Glomerular endothelial cell (primary cell): ENCODE data around the gene TRIM5. TPM values are rescaled to one million over a fixed set of nuclear protein-coding genes. Genes with fewer than 3 reads are reported as not detected.

ENCODE experiments used
- DNase-seq: peaks from one replicate; pipeline ENCODE4 v3.0.0-alpha.2; 2011; ENCODE audit warnings: low read depth, low spot score; ENCODE audit errors: extremely low read depth
- total RNA-seq: library from RNA; depleted of rRNA; stranded (reverse); fragments of >200 nt; gene quantifications from 2 replicates; pipeline ENCODE4 v1.2.3, GENCODE V29; 2015

The TRIM5 gene
- total RNA-seq, 1 donor from 2014 or later, result 42.2 TPM

DNA sequence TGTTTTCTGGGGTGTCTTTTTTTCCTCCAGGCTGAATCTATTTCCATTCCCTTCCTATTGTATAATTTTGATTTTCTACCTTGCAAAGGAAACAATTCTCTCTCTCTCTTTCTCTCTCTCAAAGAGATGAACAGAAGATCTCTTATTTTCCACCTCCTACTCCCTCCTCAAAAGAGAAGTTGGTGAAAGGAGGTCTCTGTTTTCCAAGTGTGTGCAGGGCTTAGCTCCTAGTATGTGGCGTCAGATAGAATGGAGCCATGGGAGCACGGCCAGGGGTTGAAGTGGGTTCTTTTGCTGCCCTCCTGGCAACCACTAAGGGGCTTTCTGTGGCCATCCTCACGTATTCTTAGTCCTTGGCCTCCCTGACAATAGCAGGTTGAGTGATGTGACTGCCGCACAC is 59.6 kb downstream of the TRIM5 start:
- DNase-seq, result no peak

DNA sequence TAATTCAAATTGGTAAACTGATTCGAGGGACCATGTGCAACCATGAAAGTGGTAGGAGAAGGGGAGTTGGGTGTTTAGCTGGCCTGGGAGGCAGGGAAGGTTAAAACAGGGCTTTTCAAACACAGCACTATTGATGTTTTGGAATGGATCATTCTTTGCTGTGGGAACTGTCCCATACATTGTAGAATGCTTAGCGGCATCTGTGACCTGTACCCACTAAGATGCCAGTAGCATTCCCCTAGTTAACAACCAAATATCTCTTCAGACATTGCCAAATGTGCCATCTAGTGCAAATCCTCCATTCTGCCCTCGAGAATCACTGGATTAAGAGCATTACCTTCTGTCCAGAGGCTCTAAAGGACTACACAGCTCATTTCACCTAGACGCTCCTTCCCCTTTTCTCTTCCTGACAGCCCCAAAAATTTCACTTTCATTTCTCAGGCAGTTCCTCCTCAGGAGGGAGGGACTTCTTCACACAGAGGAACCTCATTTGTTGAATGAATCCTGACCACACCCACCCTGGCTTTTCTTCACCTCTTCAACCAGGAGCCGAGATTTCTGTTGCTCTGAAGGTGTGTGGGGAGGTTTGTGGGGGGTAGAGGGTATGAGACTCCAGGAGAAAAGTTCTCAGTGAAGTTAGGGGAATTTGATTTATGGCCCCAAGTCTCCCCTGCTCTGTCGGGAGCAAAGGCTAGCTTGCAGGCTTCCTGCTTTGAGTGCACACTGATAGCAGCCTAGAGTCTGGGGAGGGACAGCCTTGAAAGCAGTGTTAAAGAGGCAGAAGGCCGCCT is 60.2 kb downstream of the TRIM5 start, which contains the start of gene TRIM34:
Gene TRIM34, plus strand, starts transcription at position 513 of the 791 bp plus-strand sequence. CDS start 7,331 bp downstream, outside the sequence.
- DNase-seq, result peak; percentile 31

DNA sequence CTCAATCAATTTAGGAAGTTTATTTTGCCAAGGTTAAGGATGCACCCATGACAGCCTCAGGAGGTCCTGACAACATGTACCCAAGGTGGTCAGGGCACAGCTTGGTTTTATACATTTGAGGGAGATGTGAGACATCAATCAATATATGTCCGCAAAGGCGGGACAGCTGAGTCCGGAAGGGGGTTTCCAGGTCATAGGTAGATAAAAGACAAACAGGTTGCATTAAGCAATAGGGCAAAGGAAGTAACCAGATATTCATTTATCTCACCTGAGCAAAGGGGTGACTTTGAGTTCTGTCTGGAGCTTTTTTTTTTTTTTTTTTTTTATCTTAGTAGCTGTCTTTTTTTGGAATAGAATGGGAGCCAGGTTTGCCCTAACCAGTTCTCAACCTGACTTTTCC is 62.1 kb downstream of the TRIM5 start:
- DNase-seq, result no peak

DNA sequence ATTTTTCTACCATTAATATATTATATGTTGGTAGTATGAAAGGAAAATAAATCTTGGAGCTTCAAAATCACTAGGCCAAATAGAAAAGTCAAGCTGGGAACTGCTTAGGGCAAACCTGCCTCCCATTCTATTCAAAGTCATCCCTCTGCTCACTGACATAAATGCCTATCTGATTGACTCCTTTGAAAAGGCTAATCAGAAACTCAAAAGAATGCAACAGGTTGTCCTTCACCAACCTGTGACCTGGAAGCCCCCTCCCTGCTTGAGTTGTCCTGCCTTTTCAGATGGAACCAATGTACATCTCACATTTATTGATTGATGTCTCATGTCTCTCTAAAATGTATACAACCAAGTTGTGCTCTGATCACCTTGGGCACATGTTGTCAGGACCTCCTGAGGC is 63.3 kb downstream of the TRIM5 start:
- no peak for DNase-seq

DNA sequence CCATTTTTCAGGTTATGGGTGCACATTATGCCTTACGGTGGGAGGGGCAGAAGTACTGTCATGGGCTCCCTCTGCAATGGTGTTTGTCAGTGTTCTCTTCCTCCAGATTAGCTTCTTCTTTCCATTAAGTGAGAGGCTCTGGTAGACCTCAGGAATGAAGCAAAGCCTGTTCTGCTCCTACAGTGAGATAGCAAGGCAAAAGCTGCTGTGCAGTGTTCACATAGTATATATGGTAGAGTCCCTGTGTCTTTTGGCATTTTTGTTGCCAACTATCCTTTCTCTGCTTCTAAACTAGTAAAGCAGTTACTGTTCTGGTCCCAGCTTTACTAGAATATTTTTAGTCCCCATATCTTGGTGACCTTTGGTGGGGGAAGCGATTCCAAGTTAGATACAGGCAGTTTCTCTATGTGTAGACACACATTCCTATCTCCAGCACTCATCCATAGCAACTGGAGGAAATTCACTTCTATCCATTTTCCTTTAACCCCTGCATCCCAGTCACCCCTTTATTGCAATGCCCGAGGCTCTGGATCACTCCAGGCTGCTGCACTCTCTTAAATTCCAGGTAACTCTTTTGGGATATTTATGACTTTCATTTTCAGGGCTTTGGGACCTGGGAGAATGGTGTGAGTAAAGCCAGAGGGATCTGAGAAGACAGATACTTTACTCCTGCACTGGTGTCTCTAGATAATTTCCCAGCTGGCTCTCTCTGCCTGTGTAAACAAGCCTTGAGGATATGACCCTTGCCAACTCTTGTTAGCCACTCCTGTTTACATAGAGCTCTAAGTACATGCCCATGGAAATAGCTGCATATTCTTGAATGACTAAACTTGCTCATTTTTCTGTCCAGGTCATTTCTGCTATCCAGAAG is 64.0 kb downstream of the TRIM5 start:
- peak; percentile 62 for DNase-seq

DNA sequence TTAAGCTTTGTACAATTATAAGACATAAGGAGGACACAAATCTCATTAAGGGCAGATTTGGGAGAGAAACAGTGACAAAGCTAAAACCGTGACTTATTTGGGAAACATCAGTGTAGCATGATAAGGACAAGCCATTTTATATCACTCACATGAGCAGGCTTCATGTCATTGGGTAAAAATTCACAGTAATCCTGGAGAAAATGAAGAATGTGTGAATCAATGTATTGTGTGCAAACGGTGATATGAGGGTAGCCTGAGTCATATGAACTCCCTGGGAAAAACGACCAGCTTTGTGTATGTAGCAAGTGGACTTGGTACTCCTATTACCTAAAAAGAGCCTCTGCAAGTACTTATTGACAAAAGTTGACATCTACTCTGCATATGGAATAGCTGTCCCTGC is 66.1 kb downstream of the TRIM5 start:
- no peak for DNase-seq

Other genes starting within 250 kb of the TRIM5 start
- gene OR51I1, start 243.6 kb downstream of the TRIM5 start, total RNA-seq, result not detected in 2 replicates
- gene OR51I2, start 235.8 kb downstream of the TRIM5 start, total RNA-seq, result not detected in 2 replicates
- not detected in 2 replicates for gene OR52D1, start 196.4 kb downstream of the TRIM5 start, total RNA-seq
- not detected in 2 replicates for gene UBQLN3, start 175.1 kb downstream of the TRIM5 start, total RNA-seq
- gene UBQLNL, start 168.4 kb downstream of the TRIM5 start, total RNA-seq, result 0.24 and 0.53 TPM in 2 replicates
- not detected in 2 replicates for gene OR52H1, start 136.5 kb downstream of the TRIM5 start, total RNA-seq
- gene OR52B6, start 104.2 kb downstream of the TRIM5 start, total RNA-seq, result not detected in 2 replicates
- gene TRIM6, start 88.4 kb downstream of the TRIM5 start, total RNA-seq, result 1.5 and 5.1 TPM in 2 replicates
- gene TRIM34, start 60.1 kb downstream of the TRIM5 start, total RNA-seq, result 9.2 and 12.1 TPM in 2 replicates
- gene TRIM22, start 4.7 kb upstream of the TRIM5 start, total RNA-seq, result 67.7 and 128 TPM in 2 replicates
- gene OR56B1, start 51.4 kb upstream of the TRIM5 start, total RNA-seq, result not detected in 2 replicates
- not detected in 2 replicates for gene OR52N4, start 69.2 kb upstream of the TRIM5 start, total RNA-seq
- not detected in 2 replicates for gene OR52N5, start 98.3 kb upstream of the TRIM5 start, total RNA-seq
- not detected in 2 replicates for gene OR52N1, start 106.2 kb upstream of the TRIM5 start, total RNA-seq
- not detected in 2 replicates for gene OR52N2, start 123.8 kb upstream of the TRIM5 start, total RNA-seq
- gene OR52E6, start 156.8 kb upstream of the TRIM5 start, total RNA-seq, result not detected in 2 replicates
- gene OR52E8, start 172.6 kb upstream of the TRIM5 start, total RNA-seq, result not detected in 2 replicates
- not detected in 2 replicates for gene OR52E4, start 195.6 kb upstream of the TRIM5 start, total RNA-seq
- gene OR52E5, start 208.1 kb upstream of the TRIM5 start, total RNA-seq, result not detected in 2 replicates